Activated T-cell treated with anti-CD3 and anti-CD28 coated beads for 4 hours (primary cell): ENCODE data around the gene USP50.
"Not testable (repeated sequence)": the region's sequence is repeated elsewhere in the genome, so short reads cannot be mapped to it uniquely, and the experiment has no call there.

Source experiments
- DNase-seq: peaks from one replicate; pipeline ENCODE4 v3.0.0-alpha.2; 2020

The USP50 gene

DNA sequence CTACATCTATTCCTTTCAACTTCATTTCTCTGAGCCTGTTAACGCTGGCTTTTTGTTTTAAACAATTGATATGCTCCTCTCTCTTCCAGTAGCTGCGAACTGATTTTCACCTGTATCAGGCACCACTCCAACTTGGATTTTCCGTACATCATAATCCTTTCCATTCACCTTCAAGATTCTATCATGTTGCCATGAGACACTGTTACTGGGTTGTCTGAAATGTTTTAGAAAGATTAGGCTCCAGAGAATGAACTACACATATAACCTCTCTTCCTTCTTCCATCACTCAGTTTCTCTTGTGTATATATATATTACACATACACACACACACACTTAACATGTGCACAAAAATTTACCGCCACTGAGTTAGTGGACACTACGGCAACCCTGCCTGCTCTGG is at the start of gene USP50:
USP50 (minus strand) TSS at position 101 of the 400 bp plus-strand sequence. CDS start 141 bp downstream, outside the sequence.
- DNase-seq = no peak

DNA sequence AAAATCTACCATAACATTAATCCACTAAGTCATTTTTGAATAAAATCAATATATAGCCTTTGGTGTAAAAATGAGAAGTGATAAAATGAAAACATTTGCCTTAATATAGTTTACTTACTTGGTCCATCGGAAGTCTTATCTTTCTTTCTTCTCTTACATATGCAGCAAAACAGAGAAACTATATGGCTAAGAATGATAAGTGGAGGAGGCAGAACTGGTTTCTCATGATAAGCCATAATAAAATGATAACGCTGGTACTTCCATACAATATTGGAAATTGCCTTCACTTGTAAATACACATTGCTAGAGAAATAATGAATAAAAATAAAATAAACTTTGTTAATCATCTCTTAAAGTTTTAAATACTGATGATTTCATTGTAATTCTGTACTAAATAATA is 47.8 kb upstream of the USP50 start:
- no peak for DNase-seq

DNA sequence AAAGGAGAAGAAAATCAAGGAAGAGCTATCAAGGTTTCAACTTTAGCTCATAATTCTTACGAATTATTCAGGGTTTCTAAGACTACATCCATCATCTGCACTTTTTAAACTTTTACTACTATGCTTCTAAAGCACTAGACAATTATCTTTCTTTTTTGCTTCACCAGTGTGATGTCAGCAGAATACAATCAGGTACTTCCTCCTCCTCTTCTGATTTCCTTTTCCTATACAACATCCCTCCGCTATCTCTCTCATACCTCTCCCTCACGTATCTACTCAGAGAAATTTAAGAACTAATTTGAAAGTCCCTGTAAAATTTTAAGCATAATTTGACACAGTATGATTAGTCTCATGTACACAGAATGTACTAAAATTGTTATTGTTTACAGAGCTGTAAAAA is 47.3 kb upstream of the USP50 start:
- DNase-seq = no peak

DNA sequence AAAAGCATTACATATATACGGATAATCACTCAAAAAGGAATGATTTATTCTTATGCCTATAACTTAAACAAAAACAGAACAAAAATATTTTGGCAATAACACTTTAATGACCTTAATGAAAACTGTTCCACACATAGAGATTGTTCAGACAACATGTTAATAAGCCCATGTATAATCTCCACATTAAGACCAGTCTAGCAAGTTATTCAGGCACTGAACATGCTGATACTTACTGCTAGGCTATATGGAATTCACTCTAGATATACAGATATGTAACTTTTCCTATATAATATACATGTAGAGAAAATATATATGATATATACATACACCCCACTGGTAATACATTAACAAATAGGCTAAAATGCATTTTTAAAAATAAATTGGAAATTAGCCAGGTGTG is 43.8 kb upstream of the USP50 start:
- DNase-seq = no peak

DNA sequence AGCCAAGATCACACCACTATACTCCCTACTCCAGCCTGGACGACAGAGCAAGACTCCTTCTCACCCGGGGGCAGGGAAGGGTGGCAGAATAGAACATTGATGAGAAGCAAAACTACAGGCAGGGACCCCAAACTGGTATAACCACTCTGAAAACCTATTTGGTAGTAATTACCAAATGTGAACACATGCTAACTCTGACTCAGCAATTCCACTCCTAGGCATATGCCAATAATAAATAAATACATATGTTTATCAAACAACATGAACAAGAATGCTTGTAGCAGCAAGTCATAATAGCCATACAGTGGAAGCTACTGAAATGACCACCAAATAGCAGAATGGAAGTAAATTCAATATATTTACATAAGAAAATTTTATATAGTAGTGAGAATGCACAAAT is 31.0 kb upstream of the USP50 start:
- DNase-seq = no peak

DNA sequence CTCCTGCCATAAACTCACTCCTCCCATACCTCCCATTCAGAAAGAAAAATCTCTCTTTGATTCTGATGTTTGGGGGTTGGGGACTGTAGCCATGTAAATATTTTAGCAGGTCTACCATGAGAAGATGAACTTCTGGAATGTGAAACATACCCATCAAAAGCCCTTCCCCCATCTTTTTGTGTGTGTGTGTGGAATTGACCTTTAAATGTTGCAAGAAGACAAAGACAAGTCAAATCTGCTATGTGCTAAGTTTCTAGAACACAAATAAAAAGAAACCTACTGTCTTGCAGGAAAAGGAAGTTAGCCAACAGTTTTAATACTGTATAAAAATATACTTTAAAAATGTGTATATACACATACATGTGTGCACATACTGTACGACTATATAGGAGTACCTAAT is 29.7 kb upstream of the USP50 start:
- DNase-seq = no peak

DNA sequence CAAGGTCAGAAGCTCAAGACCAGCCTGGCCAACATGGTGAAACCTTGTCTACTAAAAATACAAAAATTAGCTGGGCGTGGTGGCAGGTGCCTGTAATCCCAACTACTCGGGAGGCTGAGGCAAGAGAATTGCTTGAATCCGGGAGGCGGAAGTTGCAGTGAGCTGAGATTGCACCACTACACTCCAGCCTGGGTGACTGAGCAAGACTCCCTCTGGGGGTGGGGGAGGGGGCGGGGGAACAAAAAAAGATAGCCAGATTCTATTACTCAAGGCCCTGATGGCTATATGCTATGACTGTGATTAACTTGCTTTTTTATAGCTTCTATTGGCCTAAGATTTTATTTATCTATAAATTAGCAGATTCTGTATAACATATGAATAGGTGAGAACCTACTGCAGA is 27.4 kb upstream of the USP50 start:
- DNase-seq = not testable (repeated sequence)

DNA sequence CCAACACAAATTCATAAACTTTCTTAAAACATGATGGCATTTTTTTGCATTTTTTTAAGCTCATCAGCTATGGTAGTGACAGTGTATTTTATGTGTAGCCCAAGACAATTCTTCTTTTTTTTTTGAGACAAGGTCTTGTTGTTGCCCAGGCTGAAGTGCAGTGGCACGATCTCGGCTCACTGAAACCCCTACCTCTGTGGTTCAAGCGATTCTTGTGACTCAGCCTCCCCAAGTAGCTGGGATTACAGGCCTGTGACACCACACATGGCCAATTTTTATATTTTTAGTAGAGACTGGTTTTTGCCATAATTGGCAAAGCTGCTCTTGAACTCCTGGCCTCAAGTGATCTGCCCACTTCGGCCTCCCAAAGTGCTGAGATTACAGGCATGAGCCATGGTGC is 17.3 kb upstream of the USP50 start:
- no peak for DNase-seq

DNA sequence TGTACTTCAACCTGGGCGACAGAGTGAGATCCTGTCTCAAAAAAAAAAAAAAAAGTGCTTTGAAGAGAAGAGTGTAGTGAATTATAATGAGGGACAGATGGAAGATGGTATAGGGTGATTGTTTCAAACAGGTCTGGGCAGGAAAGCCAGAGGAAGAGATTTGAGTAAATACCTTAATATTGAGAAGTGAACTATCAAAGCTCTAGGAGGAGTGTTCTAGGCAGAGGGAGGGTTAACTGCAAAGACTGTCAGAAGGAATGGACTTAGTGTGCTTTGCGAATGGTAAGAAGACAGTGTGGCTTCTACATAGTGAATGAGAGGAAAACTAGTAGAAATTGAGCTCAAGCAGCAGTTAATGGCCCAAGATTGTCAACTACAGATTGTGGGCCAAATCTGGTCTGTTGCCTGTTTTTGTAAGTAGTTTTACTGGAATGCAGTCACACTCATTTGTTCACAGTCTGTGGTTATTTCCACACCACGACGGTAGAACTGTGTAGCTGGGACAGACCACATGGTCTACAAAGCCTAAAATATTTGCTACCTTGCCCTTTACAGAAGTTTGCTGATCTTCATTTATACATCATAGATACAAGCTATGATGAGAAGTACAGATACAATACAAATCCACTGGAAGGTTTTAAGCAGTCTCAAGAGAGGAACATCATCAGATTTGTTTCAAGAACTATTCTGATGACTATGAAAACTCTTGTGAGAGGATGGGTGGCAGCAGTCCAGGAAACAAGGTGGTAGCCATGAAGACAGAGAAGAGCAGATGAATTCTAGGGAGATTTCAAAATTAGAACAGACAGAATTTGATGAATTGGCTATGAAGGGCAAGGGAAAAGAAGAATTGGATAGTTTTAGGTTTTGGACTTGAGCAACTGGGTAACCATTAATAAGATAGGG is 16.5 kb upstream of the USP50 start:
- no peak for DNase-seq

DNA sequence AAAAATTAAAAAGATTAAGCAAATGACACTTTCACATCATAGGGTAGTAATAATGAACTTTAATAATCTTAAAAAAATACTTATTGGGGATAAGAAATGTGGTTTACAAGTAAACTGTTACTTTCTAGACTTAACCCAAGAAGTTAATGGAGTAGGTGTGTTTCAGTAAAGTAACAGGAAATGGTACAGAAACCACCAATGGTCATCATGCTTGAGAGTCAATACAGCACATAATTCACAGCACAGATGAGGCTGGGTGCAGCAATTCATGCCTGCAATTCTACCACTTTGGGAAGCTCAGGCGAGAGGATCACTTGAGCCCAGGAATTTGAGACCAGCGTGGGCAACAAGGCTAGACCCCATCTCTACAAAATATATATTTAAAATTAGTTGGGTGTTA is 11.5 kb upstream of the USP50 start:
- no peak for DNase-seq

DNA sequence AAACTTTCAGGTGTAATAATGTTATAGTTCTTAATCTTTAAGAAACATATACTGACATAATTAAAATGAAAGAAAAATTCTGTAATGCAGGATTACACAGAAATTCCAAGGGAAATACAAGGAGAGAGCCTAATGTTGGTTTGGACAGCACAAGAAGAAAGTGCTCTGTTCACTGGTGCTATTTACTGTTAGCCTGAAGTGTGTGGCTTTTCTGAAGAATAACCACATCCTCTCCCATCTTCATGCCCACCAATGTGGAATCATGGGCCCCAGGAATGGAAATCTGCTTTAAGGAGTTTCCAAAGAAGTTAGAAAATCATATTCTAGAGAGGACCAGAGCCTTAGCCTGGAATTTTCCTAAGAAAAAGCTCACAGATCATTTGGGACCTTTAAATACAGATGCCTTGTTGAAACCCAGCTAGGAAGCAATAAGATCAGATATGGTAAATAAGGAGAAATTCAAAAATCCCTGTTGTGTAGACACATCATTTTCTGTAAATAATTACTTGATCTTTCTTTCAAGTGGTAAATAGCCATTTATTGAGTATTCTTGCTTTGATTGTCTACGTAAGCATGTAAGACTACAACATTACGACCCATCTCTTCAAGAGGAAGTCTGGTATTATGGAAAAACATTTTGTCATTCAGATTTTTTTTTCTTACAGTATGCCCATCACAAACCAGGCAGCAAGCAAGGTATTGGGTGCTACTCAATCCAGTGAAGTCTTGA is 10.3 kb upstream of the USP50 start:
- DNase-seq = no peak

DNA sequence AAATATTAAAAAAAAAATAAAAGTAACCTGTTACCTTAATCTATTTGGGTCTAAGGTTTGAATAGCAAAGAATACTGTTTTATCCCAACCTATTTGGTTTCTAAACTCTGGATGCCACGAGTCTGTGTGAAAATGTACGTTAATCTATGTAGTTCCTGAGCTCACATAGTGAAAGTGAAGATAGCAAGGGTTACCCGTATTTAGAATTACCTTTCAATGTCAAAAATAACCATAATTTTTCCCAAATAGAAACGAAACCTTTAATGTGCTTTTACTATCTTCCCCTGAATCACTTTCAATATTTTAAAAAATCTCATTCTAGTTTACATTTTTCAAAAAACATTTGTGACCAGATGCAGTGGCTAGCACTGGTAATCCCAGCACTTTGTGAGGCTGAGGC is 5.8 kb upstream of the USP50 start:
- no peak for DNase-seq

DNA sequence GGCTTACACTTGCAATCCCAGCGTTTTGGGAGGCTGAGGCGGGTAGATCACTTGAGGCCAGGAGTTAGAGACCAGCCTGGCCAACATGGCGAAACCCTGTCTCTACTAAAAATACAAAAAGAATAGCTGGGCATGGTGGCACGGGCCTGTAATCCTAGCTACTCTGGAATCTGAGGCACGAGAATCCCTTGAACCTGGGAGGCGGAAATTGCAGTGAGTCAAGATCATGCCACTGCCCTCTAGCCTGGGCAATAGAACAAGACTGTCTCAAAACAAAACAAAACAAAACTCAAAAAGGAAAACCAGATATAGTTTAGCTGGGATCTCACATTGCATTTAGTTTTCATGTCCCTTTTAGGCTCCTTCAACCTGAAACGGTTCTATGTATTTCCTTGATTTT is 2.9 kb upstream of the USP50 start:
- DNase-seq = no peak

DNA sequence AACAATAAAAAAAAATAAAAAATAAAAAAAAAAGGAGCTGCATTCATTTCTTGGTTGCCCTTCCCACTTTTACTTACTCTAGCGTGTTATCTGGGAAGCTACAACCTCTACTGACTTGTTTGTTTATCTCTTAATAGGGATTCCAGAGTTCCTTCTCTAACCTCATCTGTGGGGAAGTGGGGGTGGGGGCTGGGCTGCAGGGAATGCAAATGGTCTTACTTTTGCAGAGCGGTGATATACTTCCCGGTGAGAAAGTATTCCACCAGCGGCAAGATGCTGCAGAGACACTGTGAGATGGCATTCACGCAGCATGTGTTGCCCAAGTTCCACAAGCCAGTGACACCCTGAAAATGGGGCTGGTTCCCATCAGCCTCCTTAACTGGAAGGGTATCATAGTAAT is 2.1 kb downstream of the USP50 start:
- no peak for DNase-seq

DNA sequence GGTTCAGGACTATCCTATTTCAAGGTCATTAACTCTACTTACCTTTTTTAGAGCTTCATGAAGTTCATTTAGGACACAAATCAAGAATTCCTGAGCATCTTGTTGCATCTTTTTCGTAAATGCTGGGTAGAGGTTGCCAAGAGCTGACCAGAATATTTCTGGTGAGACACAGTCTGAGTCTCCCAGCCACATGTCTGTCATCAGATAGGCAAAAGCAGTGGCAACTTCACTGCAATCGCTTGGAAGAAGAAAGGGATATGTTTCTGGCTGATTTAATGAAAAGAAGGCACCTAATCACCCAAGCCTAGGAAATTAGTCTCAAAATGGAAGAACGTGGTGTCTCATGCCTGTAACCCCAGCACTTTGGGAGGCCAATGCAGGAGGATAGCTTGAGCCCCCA is 2.9 kb downstream of the USP50 start:
- no peak for DNase-seq

DNA sequence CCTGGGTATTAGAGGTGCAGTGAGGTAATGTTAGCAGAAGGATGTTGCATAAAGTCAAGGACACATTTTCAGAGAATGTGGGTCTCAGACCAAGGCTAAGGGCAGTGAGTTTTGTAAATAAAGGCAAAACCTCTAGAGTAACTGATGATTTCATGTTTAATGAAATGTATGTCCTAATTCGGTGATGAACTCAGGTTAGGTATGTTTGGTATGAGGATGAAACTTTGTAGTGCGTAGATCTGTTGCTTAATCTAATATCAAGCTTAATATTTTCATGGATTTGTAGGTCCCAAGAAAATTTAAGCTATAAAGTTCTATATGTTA is 3.6 kb downstream of the USP50 start:
- DNase-seq = no peak

DNA sequence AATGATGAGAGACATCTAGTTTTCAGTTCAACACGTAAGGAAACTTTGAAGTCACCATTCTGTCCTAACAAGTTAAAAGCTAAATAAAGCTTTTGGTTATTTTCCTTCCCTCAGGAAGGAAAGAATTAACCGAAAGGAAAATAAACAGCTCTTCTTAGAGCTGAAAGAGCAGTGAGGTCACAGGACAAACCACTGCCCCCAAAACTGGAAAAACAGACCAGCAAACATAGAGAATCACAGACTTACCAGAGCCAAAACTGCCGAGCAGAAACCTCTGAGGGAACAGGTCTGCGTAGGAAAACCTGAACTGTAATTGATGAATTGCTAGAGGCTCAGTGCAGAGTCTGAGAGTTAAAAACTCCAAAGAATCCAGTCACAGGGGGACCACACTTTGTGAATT is 14.7 kb downstream of the USP50 start:
- no peak for DNase-seq

DNA sequence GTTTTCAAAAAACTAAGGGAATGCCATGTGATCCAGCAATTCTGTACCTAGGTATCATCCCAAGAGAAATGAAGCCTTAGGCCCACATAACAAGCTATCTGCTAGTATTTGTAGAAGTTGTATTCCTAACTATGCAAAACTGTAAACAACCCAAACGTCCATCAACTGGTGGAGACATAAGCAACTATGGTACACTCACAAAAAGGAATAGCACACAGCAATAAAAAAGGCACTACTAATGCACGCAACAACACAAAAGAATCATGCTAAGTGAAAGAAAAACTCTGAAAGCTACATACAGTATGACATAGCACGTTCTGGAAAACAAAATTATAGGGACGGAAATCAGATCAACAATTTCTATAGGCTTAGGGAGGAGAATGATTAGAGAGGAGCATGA is 15.3 kb downstream of the USP50 start:
- no peak for DNase-seq

DNA sequence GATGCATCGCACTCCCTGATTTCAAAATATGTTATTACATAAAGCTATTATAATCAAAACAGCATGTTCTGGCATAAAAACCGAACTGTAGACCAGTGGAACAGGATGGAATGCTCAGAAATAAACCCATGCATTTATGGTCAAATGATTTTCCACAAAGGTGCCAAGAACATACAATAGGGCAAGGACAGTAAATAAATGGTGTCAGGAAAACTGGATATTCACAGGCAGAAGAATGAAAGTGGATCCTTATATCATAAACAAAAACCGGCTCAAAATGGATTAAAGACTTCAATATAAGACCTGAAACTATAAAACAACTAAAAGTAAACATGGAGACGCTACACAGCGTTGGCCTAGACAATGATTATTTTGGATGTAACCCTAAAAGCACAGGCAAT is 22.6 kb downstream of the USP50 start:
- no peak for DNase-seq

DNA sequence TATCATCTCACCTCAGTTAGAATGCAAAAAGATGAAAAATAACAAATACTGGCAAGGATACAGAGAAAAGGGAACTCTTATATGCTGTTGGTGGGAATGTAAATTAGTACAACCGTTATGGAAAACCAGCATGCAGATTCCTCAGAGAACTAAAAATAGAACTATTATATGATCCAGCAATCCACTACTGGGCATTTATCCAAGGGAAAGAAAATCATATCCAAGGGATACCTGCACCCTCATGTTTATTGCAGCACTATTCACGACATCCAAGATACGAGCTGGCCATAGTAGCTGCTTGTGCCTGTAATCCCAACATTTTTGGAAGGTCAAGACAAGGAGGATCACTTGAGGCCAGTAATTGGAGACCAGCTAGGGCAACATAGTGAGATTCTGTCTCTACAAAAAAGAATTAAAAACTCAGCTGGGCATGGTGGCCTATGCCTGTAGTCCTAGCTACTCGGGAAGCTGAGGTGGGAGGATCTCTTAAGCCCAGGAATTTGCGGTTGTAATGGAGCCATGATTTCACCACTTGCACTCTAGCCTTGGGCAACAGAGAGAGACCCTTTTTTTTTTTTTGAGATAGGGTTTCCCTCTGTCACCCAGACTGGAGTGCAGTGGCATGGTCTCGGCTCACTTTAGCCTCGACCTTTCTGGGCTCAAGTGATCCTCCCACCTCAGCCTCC is 26.6 kb downstream of the USP50 start:
- DNase-seq = no peak

DNA sequence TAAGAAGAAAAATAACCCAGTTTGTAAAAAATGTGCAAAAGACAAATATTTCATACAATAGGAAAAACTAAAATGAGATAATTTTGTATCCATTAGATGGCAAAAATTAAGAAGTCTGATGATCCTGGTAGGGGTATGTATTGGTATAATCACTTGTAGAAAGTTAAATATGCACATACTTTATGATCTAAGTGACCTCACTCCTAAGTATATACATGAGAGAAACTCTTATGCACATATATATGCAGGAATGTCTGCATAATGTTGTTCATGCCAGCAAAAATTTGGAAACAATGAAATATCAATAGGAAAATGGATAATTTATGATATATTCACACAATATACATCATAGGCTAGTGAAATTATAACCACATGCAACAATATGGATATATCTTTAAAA is 33.5 kb downstream of the USP50 start:
- no peak for DNase-seq

DNA sequence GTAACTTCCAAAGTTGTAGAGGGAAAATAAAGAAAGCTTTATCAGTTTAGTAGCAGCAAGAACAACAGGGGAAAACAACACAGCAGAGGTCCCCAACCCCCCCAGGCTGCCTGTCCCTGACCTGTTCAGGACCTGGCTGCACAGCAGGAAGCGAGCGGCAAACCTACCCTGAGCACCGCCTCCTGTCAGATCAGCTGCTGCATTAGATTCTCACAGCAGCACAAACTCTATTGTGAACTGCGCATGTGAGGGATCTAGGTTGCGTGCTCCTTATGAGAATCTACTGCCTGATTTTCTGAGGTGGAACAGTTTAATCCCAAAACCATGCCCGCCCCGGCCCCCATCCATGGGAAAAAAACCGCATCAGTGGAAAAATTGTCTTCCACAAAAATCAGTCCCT is 40.3 kb downstream of the USP50 start:
- DNase-seq = no peak

DNA sequence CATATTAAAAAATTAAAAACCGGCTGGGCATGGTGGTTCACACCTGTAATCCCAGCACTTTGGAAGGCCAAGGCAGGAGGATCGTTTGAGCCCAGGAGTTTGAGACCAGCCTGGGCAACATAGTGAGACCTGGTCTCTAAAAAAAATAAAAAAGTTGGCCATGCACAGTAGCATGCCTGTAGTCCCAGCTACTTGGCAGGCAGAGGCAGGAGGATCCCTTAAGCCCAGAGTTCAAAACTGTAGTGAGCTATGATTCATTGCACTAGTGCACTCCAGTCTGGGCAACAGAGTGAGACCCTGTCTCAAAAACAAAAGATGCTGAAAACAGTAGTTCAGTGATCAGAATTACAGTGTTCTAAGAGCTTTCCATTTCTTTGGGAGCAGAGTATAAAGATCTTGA is 40.8 kb downstream of the USP50 start:
- not testable (repeated sequence) for DNase-seq

DNA sequence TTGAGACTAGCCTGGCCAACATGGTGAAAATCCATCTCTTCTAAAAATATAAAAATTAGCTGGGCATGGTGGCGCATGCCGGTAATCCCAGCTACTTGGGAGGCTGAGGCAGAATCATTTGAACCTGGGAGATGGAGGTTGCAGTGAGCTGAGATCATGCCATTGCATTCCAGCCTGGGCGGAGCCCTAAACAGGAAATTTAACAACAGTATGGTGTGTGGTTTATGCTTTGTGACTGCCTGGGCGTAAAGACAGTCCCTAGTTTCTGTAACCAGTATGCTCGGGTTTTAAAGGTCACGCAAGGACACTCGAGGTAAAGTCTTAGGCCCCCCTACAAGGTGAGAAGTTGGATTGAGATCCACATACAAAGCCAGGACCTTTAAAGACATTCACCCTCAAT is 43.3 kb downstream of the USP50 start:
- DNase-seq = no peak
